PC-3 (cell line): Measurements from ENCODE around the gene KRTAP27-1. TPM values are rescaled to one million over a fixed set of nuclear protein-coding genes. Genes with fewer than 3 reads are reported as not detected.

Experiments used
- ATAC-seq: fragments of 200-7000 bp; cut with Tn5 transposase; 2 replicates; pipeline ENCODE4 v1.9.1; 2020; ENCODE audit warnings: mild to moderate bottlenecking, moderate library complexity
- BruUV-seq: library from RNA; stranded (reverse); fragments of 400-500 nt; replicated peaks from 2 replicates; lab custom pipeline; 2021; lab: Mats Ljungman, UMichigan
- CTCF ChIA-PET: fragments of 300-600 bp; sonication (Branson Sonifier 250); formaldehyde crosslinking; loops from one replicate; lab custom pipeline; 2022; ENCODE audit warnings: antibody characterized with exemption; lab: Charles Lee
- POLR2A ChIA-PET: fragments of 300-600 bp; sonication (Branson Sonifier 250); formaldehyde crosslinking; loops from one replicate; lab custom pipeline; 2022; ENCODE audit warnings: antibody characterized with exemption; ENCODE audit not compliant: unreplicated experiment; lab: Charles Lee
- DNase-seq: peaks from one replicate; pipeline ENCODE4 v3.0.0-alpha.2; 2015
- H2AFZ ChIP-seq: fragments of 300-600 bp; sonication (generic); 2 replicates; pipeline ENCODE4 v1.6.0; 2016; ENCODE audit warnings: antibody characterized with exemption, low read length
- H3F3A ChIP-seq: fragments of 300-600 bp; sonication (generic); one replicate; pipeline ENCODE4 v1.6.0; 2017; ENCODE audit warnings: antibody characterized with exemption, low read length, control low read depth, mild to moderate bottlenecking; ENCODE audit not compliant: unreplicated experiment
- H3K27ac ChIP-seq: fragments of 300-600 bp; sonication (generic); 2 replicates; pipeline ENCODE4 v1.5.1; 2016; ENCODE audit warnings: mild to moderate bottlenecking, low read length
- H3K27me3 ChIP-seq: fragments of 300-600 bp; sonication (generic); 2 replicates; pipeline ENCODE4 v1.6.1; 2016; ENCODE audit warnings: low read length, mixed read lengths
- H3K36me3 ChIP-seq: fragments of 300-600 bp; sonication (generic); 2 replicates; pipeline ENCODE4 v1.6.1; 2016; ENCODE audit warnings: low read depth, mixed run types, low read length, mixed read lengths
- H3K4me1 ChIP-seq: fragments of 300-600 bp; sonication (generic); 2 replicates; pipeline ENCODE4 v1.5.1; 2016; ENCODE audit warnings: low read length; ENCODE audit not compliant: insufficient read depth
- H3K4me2 ChIP-seq: fragments of 300-600 bp; sonication (generic); 2 replicates; pipeline ENCODE4 v1.6.0; 2016; ENCODE audit warnings: low read length
- H3K4me3 ChIP-seq: fragments of 300-600 bp; sonication (generic); 2 replicates; pipeline ENCODE4 v1.5.1; 2016; ENCODE audit warnings: mild to moderate bottlenecking, low read length, mixed read lengths
- H3K79me2 ChIP-seq: fragments of 300-600 bp; sonication (generic); 2 replicates; pipeline ENCODE4 v1.6.1; 2017; ENCODE audit warnings: low read length, mixed read lengths
- H3K9ac ChIP-seq: fragments of 300-600 bp; sonication (generic); 2 replicates; pipeline ENCODE4 v1.6.0; 2016; ENCODE audit warnings: mild to moderate bottlenecking, low read length
- H3K9me2 ChIP-seq: fragments of 300-600 bp; sonication (generic); replicated peaks from 2 replicates; pipeline ENCODE4 v1.6.1; 2016; ENCODE audit warnings: mixed run types, low read length, mixed read lengths
- H3K9me3 ChIP-seq: fragments of 300-600 bp; sonication (generic); 2 replicates; pipeline ENCODE4 v1.6.1; 2016; ENCODE audit warnings: low read length, mixed read lengths
- H4K20me1 ChIP-seq: fragments of 300-600 bp; sonication (generic); 2 replicates; pipeline ENCODE4 v1.6.1; 2016; ENCODE audit warnings: low read length, mixed read lengths
- CTCF ChIP-seq: fragments of 300-600 bp; sonication (generic); conservative IDR thresholded peaks from 2 replicates; pipeline ENCODE4 v1.5.1; 2017; ENCODE audit warnings: antibody characterized with exemption, low read depth, mild to moderate bottlenecking, low read length
- EZH2 ChIP-seq: fragments of 300-600 bp; sonication (generic); IDR thresholded peaks from one replicate; pipeline ENCODE4 v1.6.1; 2017; ENCODE audit warnings: antibody characterized with exemption, mild to moderate bottlenecking, low read length; ENCODE audit not compliant: unreplicated experiment
- EZH2phosphoT487 ChIP-seq: fragments of 300-600 bp; sonication (generic); IDR thresholded peaks from 2 replicates; pipeline ENCODE4 v1.6.1; 2018; ENCODE audit warnings: mild to moderate bottlenecking, antibody characterized with exemption, low read length, borderline replicate concordance
- intact Hi-C: fragments of 100-400 bp; cut with micrococcal nuclease; formaldehyde crosslinking; loops from 2 replicates; pipeline ENCODE4 v1.9.0; 2023
- total RNA-seq: library from RNA; depleted of rRNA; stranded (reverse); fragments of >200 nt; gene quantifications from 2 replicates; pipeline ENCODE4 v1.2.3, GENCODE V29; 2014

The KRTAP27-1 gene
- total RNA-seq, 1 experiment from 2014 or later: not detected

- no TSS peak for BruUV-seq
- no peaks in the 10 kb centered on the region for H3K27me3 ChIP-seq
- ChIA-PET POLR2A (no interaction called here), CTCF (no interaction called here)
- TF ChIP-seq EZH2 (no peak), EZH2phosphoT487 (no peak)
- H3K9ac ChIP-seq: no peak overlapping the region
- no peaks in the 10 kb centered on the region for H3F3A ChIP-seq
- ATAC-seq (no peak), DNase-seq (peak; percentile 48)
- H3K4me2 ChIP-seq: peak overlapping the region; percentile 30
- H3K79me2 ChIP-seq: no peaks in the 10 kb centered on the region
- no peaks in the 10 kb centered on the region for H3K9me3 ChIP-seq
- H3K9me2 ChIP-seq: no peaks in the 10 kb centered on the region
- intact Hi-C loops: no loop called here
- no peaks in the 10 kb centered on the region for H3K4me1 ChIP-seq
- peak overlapping the region; percentile 26 for H3K27ac ChIP-seq
- no peaks in the 10 kb centered on the region for H3K36me3 ChIP-seq
- H2AFZ ChIP-seq: 0 out of 2 replicates have a peak overlapping the region, but pooled peaks have one; percentile 28
- H3K4me3 ChIP-seq: no peak overlapping the region
- H4K20me1 ChIP-seq: no peaks in the 10 kb centered on the region
Measured at GRCh38 chr21:30329203-30329875, 8.2 kb downstream of the KRTAP27-1 start.

GRCh38 chr21:30326390-30326789, 11.1 kb downstream of the KRTAP27-1 start:
- H3K79me2 ChIP-seq: no peaks in the 10 kb centered on the region
- no peaks in the 10 kb centered on the region for H3K27me3 ChIP-seq
- ChIA-PET POLR2A (no interaction called here), CTCF (no interaction called here)
- no peak overlapping the region for H2AFZ ChIP-seq
- H3K9me3 ChIP-seq: peaks cover 4% of the 10 kb centered on the region; the same call in 1 of the 2 replicates
- intact Hi-C loops: no loop called here
- no peak for DNase-seq
- H3K27ac ChIP-seq: no peak overlapping the region
- H3K4me2 ChIP-seq: no peak overlapping the region
- no peaks in the 10 kb centered on the region for H3K36me3 ChIP-seq
- no TSS peak for BruUV-seq
- no peak for ATAC-seq
- H3K9me2 ChIP-seq: no peaks in the 10 kb centered on the region
- no peak overlapping the region for H3K9ac ChIP-seq
- no peak overlapping the region for H3K4me3 ChIP-seq
- TF ChIP-seq EZH2phosphoT487 (no peak), EZH2 (no peak), CTCF (no peak)
- no peaks in the 10 kb centered on the region for H4K20me1 ChIP-seq
- no peaks in the 10 kb centered on the region for H3K4me1 ChIP-seq
- H3F3A ChIP-seq: no peaks in the 10 kb centered on the region

GRCh38 chr21:30320215-30320614, 17.3 kb downstream of the KRTAP27-1 start, which contains the start of gene KRTAP26-1:
KRTAP26-1 (minus strand) TSS chr21:30320315; CDS start chr21:30320035, 280 bp downstream.
- Histone ChIP-seq H3K4me2 (no peak within 1 kb of the TSS), H4K20me1 (no peaks in the 10 kb centered on the region), H3F3A (no peaks in the 10 kb centered on the region), H3K9me3 (peaks cover 4% of the 10 kb centered on the region; the same call in 1 of the 2 replicates), H3K36me3 (no peaks in the 10 kb centered on the region), H3K27me3 (peaks cover 40% of the 10 kb centered on the region; the same call in 1 of the 2 replicates), H2AFZ (no peak within 1 kb of the TSS), H3K4me3 (no peak within 1 kb of the TSS), H3K79me2 (no peaks in the 10 kb centered on the region), H3K27ac (no peak within 1 kb of the TSS), H3K9ac (no peak within 1 kb of the TSS), H3K9me2 (no peaks in the 10 kb centered on the region), H3K4me1 (no peaks in the 10 kb centered on the region)
- POLR2A ChIA-PET: no interaction called here
- CTCF ChIA-PET: no interaction called here
- intact Hi-C loops: no loop called here
- BruUV-seq: no TSS peak
- TF ChIP-seq CTCF (no peak), EZH2 (no peak), EZH2phosphoT487 (no peak)
- DNase-seq: no peak
- no peak for ATAC-seq
